D341Med (cell line): ENCODE results near the gene OTX1.
"Not testable (repeated sequence)": the region's sequence is repeated elsewhere in the genome, so short reads cannot be mapped to it uniquely, and the experiment has no call there.

Source experiments
- DNase-seq: peaks from one replicate; pipeline ENCODE4 v3.0.0; 2012; ENCODE audit warnings: low spot score

The OTX1 gene

DNA sequence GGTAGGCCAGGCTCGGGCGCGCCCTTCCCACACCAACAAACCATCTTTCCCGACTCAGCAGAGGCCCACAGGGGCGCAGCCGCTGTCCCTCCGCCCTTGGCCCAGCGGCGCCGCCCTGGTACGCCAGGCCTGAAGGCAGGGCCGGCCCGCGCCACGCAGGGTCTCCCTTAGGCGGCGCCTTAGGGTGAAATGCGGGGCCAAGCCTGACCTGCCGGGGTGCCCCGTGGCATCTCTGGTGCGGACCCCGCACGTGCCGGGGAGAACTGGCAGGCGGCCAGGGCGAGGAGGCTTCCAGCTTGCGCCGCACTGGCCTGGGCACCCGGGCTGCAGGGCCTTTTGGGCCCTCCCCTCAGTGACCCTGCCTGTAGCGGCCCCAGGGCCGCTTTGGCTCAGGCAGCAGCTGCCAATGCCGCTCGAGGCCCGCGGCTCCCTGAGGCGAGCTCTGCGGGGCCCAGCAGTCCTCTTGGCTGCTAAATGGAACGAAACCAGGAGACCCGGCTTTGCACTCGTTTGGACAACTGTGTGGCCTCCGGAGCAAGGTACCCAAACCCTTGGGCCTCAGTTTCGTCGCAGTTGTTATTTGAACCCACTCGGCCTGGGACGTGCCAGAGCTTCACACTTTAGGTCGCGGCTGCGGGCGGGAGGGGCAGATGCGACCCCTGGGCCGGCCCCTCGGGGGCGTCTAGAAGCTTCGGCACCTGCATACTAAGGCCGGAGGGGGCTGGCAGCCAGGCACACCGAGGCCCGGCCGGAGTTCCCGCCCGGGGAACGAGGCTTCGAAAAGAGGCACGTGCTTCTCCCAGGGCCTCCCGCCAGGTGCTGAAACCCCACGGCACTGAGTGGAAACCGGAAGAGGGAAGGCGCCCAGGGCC is 8.5 kb downstream of the OTX1 start:
- no peak for DNase-seq

GRCh38 chr2:63059793-63060471 is 9.3 kb downstream of the OTX1 start:
- DNase-seq = peak; percentile 15

GRCh38 chr2:63060472-63060991 is 9.9 kb downstream of the OTX1 start:
- no peak for DNase-seq

DNA sequence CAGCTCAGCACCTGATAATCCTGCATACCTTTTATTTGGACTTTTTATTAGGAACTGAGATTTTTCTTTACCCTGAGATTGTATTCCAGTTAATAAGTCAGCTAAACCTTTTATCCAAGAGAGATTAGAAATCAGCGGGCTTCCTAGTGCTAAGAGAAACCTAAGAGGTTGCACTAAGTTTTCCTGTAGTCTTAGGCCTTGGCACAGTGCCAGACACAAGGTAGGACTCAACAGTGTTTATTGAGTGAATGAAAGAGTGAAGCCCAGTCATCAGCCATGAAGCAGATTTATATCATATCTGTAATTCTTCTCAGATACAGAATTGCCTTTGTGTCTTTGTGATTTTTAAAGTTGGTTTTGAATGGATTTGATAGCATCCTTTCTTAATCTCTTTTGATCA is 13.6 kb downstream of the OTX1 start:
- no peak for DNase-seq

GRCh38 chr2:63064661-63065060 is 14.0 kb downstream of the OTX1 start:
- no peak for DNase-seq

DNA sequence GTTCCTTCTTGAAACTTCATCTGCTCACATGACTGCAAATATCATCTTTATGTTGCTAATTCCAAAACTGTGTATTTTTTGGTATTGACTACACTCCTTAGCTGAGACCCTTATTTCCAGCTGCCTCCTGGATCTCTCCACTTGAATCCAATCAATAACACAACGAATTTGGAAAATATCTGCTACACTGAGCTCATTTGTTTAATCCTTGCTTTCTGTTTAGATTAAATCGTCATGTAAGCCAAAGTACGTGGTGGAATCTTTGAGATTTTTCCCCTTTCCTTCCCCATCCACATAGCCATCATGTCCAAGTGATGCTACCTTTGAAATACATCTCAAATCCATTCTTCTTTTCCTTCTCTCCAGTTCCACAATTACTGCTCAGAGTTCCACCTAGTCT is 15.6 kb downstream of the OTX1 start:
- DNase-seq = no peak

DNA sequence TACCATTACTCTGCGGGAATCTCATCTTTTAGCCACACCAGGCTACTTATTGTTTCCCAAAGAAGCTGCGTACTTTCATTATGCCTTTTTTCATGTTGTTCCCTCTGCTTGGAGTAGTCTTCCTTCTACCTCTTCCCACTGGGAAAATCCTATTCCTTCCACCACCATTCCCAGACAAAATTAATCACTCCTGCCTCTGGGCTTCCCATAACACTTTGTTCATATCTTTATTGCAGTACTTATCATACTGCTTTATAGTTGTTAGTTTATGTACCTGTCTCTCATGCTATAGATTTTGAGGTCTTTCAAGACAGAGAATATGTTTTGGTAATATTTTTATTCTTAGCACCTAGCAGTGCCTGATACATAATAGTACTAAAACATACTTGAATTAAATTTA is 16.2 kb downstream of the OTX1 start:
- DNase-seq = no peak

- DNase-seq = no peak
Observed at GRCh38 chr2:63071664-63072063, 21.0 kb downstream of the OTX1 start.

GRCh38 chr2:63073994-63074393 is 23.4 kb downstream of the OTX1 start:
- DNase-seq = no peak

DNA sequence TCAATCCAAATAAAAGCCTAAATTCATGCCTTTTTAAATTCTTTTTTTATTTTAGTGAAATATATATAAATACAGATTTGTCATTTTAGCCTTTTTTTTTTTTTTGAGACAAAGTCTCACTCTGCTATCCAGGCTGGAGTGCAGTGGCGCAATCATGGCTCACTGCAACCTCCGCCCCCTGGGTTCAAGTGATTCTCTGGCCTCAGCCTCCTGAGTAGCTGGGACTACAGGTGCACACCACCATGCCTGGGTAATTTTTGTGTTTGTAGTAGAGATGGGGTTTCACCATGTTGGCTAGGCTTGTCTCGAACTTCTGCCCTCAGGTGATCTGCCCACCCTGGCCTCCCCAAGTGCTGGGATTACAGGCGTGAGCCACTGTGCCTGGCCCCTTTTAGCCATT is 23.8 kb downstream of the OTX1 start:
- not testable (repeated sequence) for DNase-seq

GRCh38 chr2:63078852-63079606 is 28.4 kb downstream of the OTX1 start:
- DNase-seq = peak; percentile 55

DNA sequence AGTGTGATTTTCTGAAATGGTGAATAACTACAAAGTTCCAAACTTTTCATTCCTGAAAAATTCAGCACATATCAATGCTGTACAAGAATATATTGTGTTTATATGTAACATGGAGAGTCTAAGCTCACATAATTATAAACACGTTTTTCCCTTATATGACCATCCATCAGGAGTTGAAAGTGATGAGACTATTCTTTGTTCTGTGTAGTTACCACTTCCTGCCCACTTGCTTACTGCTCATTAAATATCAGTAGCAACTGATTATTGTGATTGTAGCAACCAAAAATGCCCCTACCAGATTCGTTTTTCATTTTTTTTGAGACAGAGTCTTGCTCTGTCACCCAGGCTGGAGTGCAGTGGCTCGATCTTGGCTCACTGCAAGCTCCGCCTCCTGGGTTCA is 30.8 kb downstream of the OTX1 start:
- no peak for DNase-seq

- no peak for DNase-seq
Observed at GRCh38 chr2:63086687-63087086, 36.1 kb downstream of the OTX1 start.

DNA sequence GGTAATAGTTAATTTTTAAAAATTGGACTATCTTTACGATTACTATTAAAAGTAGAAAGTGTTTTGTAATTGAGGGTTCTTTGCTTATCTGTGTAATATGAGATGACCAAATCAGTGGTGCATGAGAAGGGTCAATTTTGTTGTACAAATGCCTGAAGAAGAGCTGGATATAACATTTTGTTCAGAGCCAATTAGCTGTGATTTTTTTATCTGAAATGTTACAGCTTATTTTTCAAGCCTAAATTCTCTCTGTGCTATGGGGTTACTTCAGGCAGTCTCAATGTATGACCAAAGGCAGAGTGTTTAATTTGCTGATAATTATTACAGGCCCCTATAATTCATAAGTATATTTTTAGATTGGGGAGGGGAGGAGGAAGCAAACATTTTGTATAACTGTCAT is 41.8 kb downstream of the OTX1 start:
- DNase-seq = no peak

GRCh38 chr2:63092857-63093256 is 42.2 kb downstream of the OTX1 start:
- no peak for DNase-seq

- no peak for DNase-seq
Observed at GRCh38 chr2:63093502-63093901, 42.9 kb downstream of the OTX1 start.

GRCh38 chr2:63096491-63096890 is 45.9 kb downstream of the OTX1 start:
- no peak for DNase-seq

- DNase-seq = no peak
Observed at GRCh38 chr2:63099032-63099431, 48.4 kb downstream of the OTX1 start.

DNA sequence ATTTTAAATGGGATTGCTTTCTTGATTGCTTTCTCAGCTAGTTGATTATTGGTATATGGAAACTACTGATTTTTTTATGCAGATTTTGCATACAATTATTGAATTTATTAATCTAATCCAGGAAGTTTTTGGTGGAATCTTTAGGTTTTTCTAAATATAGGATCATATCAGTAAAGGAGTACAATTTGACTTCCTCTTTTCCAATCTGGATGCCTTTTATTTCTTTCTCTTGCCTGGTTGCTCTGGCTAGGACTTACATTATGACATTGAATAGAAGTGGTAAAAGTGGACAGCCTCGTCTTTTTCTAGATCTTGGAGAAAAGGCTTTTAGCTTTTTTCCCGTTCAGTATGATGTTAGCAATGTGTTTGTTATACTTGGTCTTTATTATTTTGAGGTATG is 51.3 kb downstream of the OTX1 start:
- no peak for DNase-seq

GRCh38 chr2:63104482-63104881 is 53.9 kb downstream of the OTX1 start:
- DNase-seq = no peak
